Uterus (tissue), 4 donors: ENCODE data around the gene PDE1C. TPM values are rescaled to one million over a fixed set of nuclear protein-coding genes. Genes with fewer than 3 reads are reported as not detected.

Experiments
- DNase-seq, 2 donors: peaks; one replicate each; pipeline ENCODE4 v3.0.0-alpha.2; 2019 to 2020
- H3K27ac ChIP-seq, 2 donors: fragments of 200-600 bp; sonication (generic); 1 replicate in 1 of 2; 2 replicates in 1 of 2; pipeline ENCODE4 v1.5.1; 2016 to 2018
- H3K27me3 ChIP-seq, 2 donors: fragments of 200-600 bp; sonication (generic); one replicate each; pipeline ENCODE4 v1.5.1; 2018 to 2019; ENCODE audit warnings: control low read depth in 1 of 2
- H3K36me3 ChIP-seq, 2 donors: fragments of 200-600 bp; sonication (generic); one replicate each; pipeline ENCODE4 v1.5.1; 2019; ENCODE audit warnings: control low read depth in 1 of 2
- H3K4me1 ChIP-seq, 2 donors: fragments of 200-600 bp; sonication (generic); one replicate each; pipeline ENCODE4 v1.5.1; 2018 to 2019; ENCODE audit warnings: control low read depth in 1 of 2
- H3K4me3 ChIP-seq, 2 donors: fragments of 200-600 bp; sonication (generic); 1 replicate in 1 of 2; 2 replicates in 1 of 2; pipeline ENCODE4 v1.5.1; 2018 to 2019; ENCODE audit warnings: mild to moderate bottlenecking in 1 of 2
- H3K9me3 ChIP-seq, 2 donors: fragments of 200-600 bp; sonication (generic); one replicate each; pipeline ENCODE4 v1.5.1; 2019; ENCODE audit warnings: control low read depth in 1 of 2
- POLR2A ChIP-seq, 2 donors: fragments of 450-650 bp; IDR thresholded peaks; one replicate each; pipeline ENCODE4 v1.6.1; 2016; ENCODE audit warnings: antibody characterized with exemption in 2 of 2, mild to moderate bottlenecking in 1 of 2, moderate library complexity in 1 of 2
- intact Hi-C: fragments of 100-400 bp; cut with DNase I; formaldehyde crosslinking; loops from one replicate; pipeline ENCODE4 v1.15.1; 2023; ENCODE audit warnings: low total_unique reads
- total RNA-seq, 4 donors: library from RNA; depleted of rRNA in 3 of 4; stranded (reverse); fragments of >200 nt in 3 of 4; gene quantifications; one replicate each; pipeline versions ENCODE4 v1.1.0 to v1.2.4, GENCODE V29; 2014 to 2023
- TF ChIP-seq, protein P1 (sequence below), 4 experiments: fragments of 200-600 bp in 2 of 4; fragments of 450-650 bp in 2 of 4; sonication (generic) in 2 of 4; IDR thresholded peaks; one replicate each; pipeline ENCODE4 v1.5.1; 2016 to 2019; ENCODE audit warnings: antibody characterized with exemption in 4 of 4, mild to moderate bottlenecking in 2 of 4, moderate library complexity in 1 of 4
- donor health status: DM: yes; HTN: yes; CAD: no.

PDE1C gene
- total RNA-seq, 4 donors from 2014 or later = 5.9 to 26.4 (median 13.7) TPM

DNA sequence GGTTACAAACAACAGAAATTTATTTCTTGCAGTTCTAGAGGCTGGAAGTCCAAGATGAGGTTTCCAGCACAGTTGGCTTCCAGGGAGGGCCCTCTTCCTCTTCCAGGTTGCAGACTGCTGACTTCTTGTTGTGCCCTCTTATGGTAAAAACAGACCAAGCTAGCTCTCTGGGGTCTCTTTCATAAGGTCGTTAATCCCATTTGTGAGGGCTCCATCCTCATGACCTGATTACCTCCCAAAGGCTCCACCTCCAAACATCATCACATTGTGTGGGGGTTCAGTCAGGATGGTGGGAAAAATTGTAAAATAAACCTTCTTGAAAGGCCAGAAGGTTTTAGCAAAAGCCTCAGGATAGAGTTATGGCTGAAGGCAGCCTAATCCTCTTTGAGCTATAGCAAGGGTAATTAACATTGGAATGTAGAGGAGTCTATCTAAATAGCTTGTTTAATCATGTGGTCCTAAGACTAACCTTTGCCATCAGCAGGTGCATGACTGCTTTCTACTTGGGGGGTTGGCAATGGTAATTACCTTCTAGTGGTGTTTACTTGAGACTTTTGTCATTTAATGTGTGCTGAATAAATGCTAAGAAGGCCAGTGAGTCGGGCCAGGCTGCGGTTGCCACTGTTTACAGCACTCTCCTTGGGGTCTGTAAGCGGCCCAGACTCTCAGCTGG, 302.4 kb downstream of the PDE1C start:
- H3K36me3 ChIP-seq = no peaks in the 10 kb centered on the region
- no peaks in the 10 kb centered on the region for H3K4me1 ChIP-seq
- no peak overlapping the region for H3K4me3 ChIP-seq
- no peak for DNase-seq
- TF ChIP-seq, protein P1, sequence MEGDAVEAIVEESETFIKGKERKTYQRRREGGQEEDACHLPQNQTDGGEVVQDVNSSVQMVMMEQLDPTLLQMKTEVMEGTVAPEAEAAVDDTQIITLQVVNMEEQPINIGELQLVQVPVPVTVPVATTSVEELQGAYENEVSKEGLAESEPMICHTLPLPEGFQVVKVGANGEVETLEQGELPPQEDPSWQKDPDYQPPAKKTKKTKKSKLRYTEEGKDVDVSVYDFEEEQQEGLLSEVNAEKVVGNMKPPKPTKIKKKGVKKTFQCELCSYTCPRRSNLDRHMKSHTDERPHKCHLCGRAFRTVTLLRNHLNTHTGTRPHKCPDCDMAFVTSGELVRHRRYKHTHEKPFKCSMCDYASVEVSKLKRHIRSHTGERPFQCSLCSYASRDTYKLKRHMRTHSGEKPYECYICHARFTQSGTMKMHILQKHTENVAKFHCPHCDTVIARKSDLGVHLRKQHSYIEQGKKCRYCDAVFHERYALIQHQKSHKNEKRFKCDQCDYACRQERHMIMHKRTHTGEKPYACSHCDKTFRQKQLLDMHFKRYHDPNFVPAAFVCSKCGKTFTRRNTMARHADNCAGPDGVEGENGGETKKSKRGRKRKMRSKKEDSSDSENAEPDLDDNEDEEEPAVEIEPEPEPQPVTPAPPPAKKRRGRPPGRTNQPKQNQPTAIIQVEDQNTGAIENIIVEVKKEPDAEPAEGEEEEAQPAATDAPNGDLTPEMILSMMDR (IDR thresholded peaks at IDR 0.05) = no peak
- TF ChIP-seq POLR2A (IDR thresholded peaks at IDR 0.05) = no peak
- H3K27ac ChIP-seq = no peak overlapping the region
- intact Hi-C loops = no loop called here
- peaks cover 0 to 4% of the 10 kb centered on the region in 2 donors for H3K27me3 ChIP-seq
- no peaks in the 10 kb centered on the region for H3K9me3 ChIP-seq

DNA sequence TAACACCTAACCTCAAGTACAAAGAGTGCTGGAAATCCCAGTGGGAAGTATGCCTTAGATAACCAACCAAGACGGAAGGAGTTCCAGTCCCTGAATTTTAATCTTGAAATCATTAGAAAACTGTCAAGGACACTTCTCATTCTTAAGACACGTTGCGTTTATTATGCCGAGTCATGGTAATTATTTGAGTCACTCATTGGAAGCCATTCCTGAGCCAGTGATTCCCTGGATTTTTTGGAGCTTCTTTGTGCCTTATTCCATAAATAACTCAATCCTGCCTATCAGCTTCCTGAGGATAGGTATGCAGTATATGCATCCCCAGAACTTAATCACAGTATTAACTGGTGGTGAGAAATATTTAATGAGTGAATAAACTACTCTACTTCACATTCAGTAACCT, 305.7 kb downstream of the PDE1C start:
- no peaks in the 10 kb centered on the region for H3K4me1 ChIP-seq
- no peak overlapping the region for H3K4me3 ChIP-seq
- intact Hi-C loops = no loop called here
- TF ChIP-seq POLR2A (IDR thresholded peaks at IDR 0.05) = no peak
- TF ChIP-seq, protein P1 (IDR thresholded peaks at IDR 0.05) = no peak
- H3K27ac ChIP-seq = no peak overlapping the region
- H3K36me3 ChIP-seq = no peaks in the 10 kb centered on the region
- no peaks in the 10 kb centered on the region for H3K9me3 ChIP-seq
- H3K27me3 ChIP-seq = peaks cover 0 to 3% of the 10 kb centered on the region in 2 donors
- no peak for DNase-seq

DNA sequence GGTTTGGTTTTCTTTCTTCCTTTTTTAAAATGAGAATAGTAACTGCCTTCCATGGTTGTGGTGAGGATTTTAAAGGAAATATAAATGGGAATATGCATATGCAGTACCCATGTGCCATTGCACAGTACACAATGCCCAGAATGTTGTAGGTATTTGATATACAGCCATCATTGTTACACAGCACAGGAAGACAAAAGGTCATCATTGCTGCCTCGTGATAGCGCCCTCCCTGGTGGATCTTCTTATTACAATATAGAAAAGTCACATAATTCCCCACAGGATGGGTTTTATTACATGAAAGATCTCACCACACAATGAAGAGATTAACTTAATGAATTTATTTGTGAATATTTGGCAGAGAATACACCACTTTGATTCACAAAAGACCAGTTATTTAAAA, 306.7 kb downstream of the PDE1C start:
- Histone ChIP-seq H3K9me3 (no peaks in the 10 kb centered on the region), H3K4me1 (no peaks in the 10 kb centered on the region), H3K27ac (no peak overlapping the region), H3K27me3 (no peaks in the 10 kb centered on the region), H3K36me3 (no peaks in the 10 kb centered on the region), H3K4me3 (no peak overlapping the region)
- no peak for TF ChIP-seq POLR2A (IDR thresholded peaks at IDR 0.05)
- TF ChIP-seq, protein P1 (IDR thresholded peaks at IDR 0.05) = no peak
- intact Hi-C loops = no loop called here
- DNase-seq = no peak

DNA sequence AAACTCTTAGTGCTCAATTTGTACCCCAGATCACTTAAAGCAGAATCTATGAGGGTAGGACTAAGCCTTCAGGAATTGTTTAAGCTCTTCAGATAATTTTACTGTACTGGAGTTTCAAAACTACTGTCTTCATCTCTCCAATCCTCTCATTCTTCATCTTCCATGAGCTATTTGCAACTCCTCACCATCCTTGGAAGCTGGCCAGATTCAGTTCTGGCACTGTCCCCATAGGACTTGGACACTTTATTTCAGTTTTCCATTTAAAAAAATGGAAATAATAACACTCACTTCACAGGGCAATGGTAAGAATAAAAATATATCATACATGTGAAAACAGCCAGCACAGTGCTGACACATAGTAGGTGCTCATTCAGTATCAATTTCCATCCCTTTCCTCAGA, 308.6 kb downstream of the PDE1C start:
- no peaks in the 10 kb centered on the region for H3K36me3 ChIP-seq
- no peak for DNase-seq
- H3K4me1 ChIP-seq = no peaks in the 10 kb centered on the region
- H3K27me3 ChIP-seq = no peaks in the 10 kb centered on the region
- TF ChIP-seq POLR2A (IDR thresholded peaks at IDR 0.05) = no peak
- TF ChIP-seq, protein P1 (IDR thresholded peaks at IDR 0.05) = no peak
- H3K4me3 ChIP-seq = no peak overlapping the region
- no peaks in the 10 kb centered on the region for H3K9me3 ChIP-seq
- intact Hi-C loops = no loop called here
- H3K27ac ChIP-seq = no peak overlapping the region

DNA sequence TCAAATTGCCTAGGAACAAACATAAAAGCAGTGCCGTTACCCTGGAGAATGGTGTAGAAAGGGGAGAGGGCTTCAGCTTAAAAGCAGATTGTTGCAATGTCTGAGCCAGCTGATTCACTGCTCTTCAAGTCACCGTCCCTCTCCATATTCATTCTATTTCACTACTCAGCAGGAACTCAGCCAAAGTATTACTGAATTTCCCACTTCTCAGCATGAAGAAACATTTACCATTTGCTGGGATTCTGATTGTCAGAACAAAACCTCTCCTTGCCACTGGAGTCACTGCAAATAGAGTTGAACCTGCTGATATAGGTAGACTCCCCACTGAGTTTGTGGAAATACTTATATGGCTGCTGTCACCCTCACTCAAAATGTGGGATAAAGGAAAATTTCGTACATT, 311.5 kb downstream of the PDE1C start:
- Histone ChIP-seq H3K9me3 (no peaks in the 10 kb centered on the region), H3K4me1 (no peaks in the 10 kb centered on the region), H3K4me3 (no peak overlapping the region), H3K27me3 (no peaks in the 10 kb centered on the region), H3K27ac (no peak overlapping the region), H3K36me3 (no peaks in the 10 kb centered on the region)
- TF ChIP-seq POLR2A (IDR thresholded peaks at IDR 0.05) = no peak
- TF ChIP-seq, protein P1 (IDR thresholded peaks at IDR 0.05) = no peak
- no peak for DNase-seq
- intact Hi-C loops = no loop called here
